ENCODE results near the gene CUEDC1.
"Not testable (repeated sequence)": the region's sequence is repeated elsewhere in the genome, so short reads cannot be mapped to it uniquely, and the experiment has no call there.

Gene CUEDC1

GRCh38 chr17:57859601-57860413 lies 95.4 kb downstream of the CUEDC1 start:
- DNase-seq: no peak

GRCh38 chr17:57858838-57859237 lies 96.4 kb downstream of the CUEDC1 start:
- no peak for DNase-seq

GRCh38 chr17:57856792-57857620 lies 98.2 kb downstream of the CUEDC1 start:
- no peak for DNase-seq

- DNase-seq: no peak
Observed at GRCh38 chr17:57855391-57856035, 99.7 kb downstream of the CUEDC1 start.

- no peak for DNase-seq
Observed at GRCh38 chr17:57853695-57854094, 101.5 kb downstream of the CUEDC1 start.

GRCh38 chr17:57852955-57853328 lies 102.3 kb downstream of the CUEDC1 start:
- DNase-seq: no peak

- DNase-seq: no peak
Observed at GRCh38 chr17:57852092-57852954, 102.9 kb downstream of the CUEDC1 start.

- DNase-seq: peak; percentile 99
Observed at GRCh38 chr17:57849874-57850754, 105.1 kb downstream of the CUEDC1 start, which contains the start of gene MRPS23. Gene MRPS23 (minus strand): TSS chr17:57850044. CDS start chr17:57850010, 34 bp downstream.

- DNase-seq: no peak
Observed at GRCh38 chr17:57849163-57849873, 105.9 kb downstream of the CUEDC1 start.

GRCh38 chr17:57846056-57846945 lies 108.9 kb downstream of the CUEDC1 start:
- DNase-seq: not testable (repeated sequence)

- DNase-seq: no peak
Observed at GRCh38 chr17:57842280-57842679, 112.9 kb downstream of the CUEDC1 start.

- no peak for DNase-seq
Observed at GRCh38 chr17:57839571-57839923, 115.7 kb downstream of the CUEDC1 start.

- DNase-seq: no peak
Observed at GRCh38 chr17:57838857-57839570, 116.2 kb downstream of the CUEDC1 start.

- no peak for DNase-seq
Observed at GRCh38 chr17:57838453-57838852, 116.8 kb downstream of the CUEDC1 start.

GRCh38 chr17:57835333-57835900 lies 119.8 kb downstream of the CUEDC1 start:
- no peak for DNase-seq

GRCh38 chr17:57834146-57834741 lies 121.0 kb downstream of the CUEDC1 start:
- no peak for DNase-seq

GRCh38 chr17:57833179-57833939 lies 121.9 kb downstream of the CUEDC1 start:
- DNase-seq: peak; percentile 76
